HG02870 (cell line): ENCODE measurements around the gene ZFP36.

ENCODE experiments used
- ATAC-seq: cut with Tn5 transposase; IDR thresholded peaks from one replicate; pipeline ENCODE4 v1.9.1; 2021; ENCODE audit warnings: mild to moderate bottlenecking, moderate library complexity; ENCODE audit not compliant: unreplicated experiment

ZFP36 gene

GRCh38 chr19:39415111-39416046, 8.7 kb downstream of the ZFP36 start:
- ATAC-seq: no peak

- ATAC-seq: no peak
These were observed 9.8 kb downstream of the ZFP36 start for GRCh38 chr19:39416152-39417120.

GRCh38 chr19:39417463-39418181, 11.0 kb downstream of the ZFP36 start:
- no peak for ATAC-seq

DNA sequence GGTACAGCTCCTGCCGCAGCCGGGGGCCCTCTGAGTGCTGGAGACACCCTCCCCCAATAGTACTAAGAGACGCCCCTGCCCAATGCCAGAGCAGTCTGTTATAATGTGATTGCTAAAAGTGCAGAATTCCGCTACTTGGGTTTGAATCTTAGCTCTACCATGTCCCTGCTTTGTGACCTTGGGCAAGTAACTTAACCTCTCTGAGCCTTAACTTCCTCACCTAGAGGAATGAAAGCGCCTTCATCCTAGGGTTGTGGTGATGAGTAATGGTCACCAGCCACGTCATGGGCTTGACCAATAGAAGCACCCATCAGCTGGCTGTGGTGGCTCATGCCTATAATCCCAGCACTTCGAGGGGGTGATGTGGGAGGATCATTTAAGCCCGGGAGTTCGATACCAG, 12.4 kb downstream of the ZFP36 start:
- ATAC-seq: no peak

- ATAC-seq: no peak
These were observed 14.1 kb downstream of the ZFP36 start for GRCh38 chr19:39420769-39421168.

- ATAC-seq: no peak
These were observed 15.4 kb downstream of the ZFP36 start for GRCh38 chr19:39422020-39422419.

GRCh38 chr19:39423258-39424086, 16.8 kb downstream of the ZFP36 start:
- ATAC-seq: no peak

DNA sequence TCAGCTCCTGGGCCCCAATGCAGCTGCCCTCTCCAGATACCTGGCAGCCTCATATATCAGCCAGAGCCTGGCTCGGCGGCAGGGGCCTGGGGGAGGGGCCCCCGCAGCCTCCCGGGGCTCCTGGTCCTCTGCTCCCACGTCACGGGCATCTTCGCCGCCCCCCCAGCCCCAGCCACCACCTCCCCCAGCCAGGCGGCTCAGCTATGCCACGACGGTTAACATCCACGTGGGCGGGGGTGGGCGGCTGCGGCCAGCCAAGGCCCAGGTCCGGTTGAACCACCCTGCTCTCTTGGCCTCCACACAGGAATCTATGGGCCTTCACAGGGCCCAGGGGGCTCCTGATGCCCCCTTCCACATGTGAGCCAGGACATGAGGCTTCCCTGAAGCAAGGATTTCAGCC, 18.3 kb downstream of the ZFP36 start:
- ATAC-seq: no peak

DNA sequence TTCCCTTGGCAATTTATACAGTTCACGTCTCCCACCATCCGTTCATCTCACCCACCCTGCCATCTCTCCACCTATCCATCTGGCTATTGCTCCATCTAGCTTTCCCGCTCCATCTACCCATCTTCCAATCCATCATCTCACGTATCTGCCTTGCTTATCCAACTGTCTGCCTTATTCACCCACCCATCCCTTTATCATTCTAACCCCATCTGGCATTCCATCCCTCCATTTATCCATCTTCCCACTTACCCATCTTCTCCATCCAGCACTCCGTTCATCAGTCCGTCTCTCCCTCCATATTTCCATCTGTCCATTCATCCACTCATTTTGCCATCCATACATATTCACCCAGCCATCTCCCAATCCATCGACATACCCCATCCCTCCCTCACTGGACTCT, 19.1 kb downstream of the ZFP36 start:
- no peak for ATAC-seq

GRCh38 chr19:39426170-39426569, 19.5 kb downstream of the ZFP36 start:
- ATAC-seq: no peak

GRCh38 chr19:39427707-39428106, 21.1 kb downstream of the ZFP36 start:
- no peak for ATAC-seq

DNA sequence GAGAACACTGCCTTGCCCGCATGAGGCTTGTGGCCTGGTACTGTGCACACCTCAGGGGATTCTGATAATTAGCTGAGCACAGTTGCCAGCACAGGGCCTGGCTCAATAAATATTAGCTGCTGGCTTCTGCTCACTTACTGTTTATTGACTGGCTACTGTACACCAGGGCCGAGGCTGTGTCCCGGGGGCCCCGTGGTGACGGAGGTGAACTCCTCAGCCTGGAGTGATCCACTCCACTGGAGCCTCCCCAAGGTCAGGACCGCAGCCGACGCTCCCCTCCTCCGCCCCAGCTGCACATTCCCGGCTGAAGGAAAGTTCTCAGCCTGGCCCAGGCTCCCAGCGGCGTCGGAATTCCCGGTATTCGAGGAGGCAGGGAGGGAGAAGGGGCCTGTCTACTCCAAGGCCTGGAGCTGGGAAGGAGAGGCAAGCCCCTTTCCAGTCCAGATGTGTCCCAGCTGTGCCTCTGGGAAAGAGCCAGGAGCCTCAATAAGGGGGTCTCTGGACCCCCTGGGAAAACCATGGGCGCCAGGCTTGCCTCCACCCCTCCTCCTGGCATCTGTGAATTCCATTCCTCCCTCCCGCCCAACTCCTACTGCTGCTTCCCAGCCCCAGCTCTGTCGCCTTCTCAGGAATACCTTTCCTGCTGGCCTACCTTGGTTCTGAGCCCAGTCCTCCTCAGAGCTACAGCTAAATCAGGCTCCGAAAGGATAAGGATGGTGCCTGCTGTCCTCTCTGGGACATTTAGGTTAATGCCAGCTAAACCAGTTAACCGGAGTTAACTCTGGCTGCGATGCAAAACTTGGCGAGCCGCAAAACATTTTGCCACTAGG, 21.9 kb downstream of the ZFP36 start:
- no peak for ATAC-seq

- ATAC-seq: peak; percentile 72
These were observed 24.3 kb downstream of the ZFP36 start for GRCh38 chr19:39430675-39431593.

GRCh38 chr19:39432677-39433025, 26.0 kb downstream of the ZFP36 start:
- no peak for ATAC-seq

DNA sequence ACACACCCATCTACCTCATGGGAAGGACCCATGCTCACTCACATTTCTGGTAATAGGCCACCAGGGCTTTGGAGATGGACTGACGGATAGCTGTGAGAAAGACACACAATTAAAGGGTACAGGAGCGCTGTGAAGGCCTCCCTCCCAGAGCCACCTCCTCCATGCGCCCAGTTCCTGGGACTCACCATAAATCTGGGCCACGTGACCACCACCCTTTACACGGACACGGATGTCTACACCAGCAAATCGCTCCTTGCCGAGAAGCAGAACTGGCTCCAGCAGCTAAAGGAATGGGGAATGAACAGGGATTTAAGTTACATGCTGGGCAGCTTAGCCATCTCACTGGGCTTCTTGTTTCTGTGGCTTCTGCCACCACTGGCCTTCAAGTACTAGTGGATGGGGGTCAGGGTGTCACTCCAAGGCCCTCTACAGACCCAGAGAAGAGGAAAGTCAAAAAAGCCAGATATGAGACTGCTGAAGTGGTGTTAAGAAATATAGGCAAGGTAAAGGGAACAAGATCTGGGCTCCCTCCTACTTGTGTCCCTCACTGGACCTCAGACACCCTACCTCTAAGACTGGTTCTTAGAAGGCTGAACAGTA, 26.9 kb downstream of the ZFP36 start:
- no peak for ATAC-seq

DNA sequence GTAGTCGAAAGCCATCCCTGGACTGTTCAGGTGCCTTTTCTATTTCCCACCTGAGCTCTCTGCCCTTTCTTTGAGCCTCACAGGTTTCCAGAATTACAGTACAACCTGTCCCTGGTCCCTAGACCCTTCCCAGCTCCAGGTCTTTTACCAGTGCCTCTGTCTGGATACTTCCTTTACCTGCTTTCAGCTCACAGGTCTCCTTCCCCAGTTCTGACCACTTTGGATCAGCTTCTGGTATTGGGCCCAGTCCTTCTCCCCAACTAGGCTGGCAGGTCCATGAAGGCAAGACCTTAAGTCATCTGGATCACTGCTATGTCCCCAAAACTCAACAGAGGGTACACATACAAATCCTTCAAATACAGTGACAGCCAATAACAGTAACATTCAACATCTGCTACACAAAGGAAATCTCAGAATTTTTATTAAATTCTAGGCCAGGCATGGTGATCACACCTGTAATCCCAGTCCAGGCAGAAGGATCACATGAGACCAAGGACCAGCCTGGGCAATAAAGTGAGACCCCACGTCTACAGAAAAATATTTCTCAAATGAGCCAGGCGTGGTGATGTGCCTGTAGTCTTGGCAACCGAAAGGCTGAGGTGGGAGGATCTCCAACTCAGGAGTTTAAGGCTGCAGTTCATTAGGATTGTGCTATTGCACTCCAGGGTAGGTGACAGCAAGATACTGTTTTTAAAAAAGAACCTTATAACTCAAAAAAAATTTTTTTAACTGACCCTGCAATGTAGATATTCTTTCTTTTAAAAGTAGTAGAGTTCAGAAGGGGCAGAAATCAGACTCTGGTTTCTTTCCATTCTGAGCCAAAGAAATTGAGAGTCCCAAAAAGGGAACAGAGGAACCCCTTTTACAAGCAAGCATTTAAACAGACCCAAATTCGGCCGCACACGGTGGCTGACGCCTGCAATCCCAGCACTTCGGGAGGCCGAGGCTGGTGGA, 27.8 kb downstream of the ZFP36 start:
- ATAC-seq: no peak
